Panc1 (cell line): ENCODE measurements around the gene POM121L2. TPM values are rescaled to one million over a fixed set of nuclear protein-coding genes. Genes with fewer than 3 reads are reported as not detected.

ENCODE experiments used
- ATAC-seq: fragments of 200-7000 bp; cut with Tn5 transposase; 2 replicates; pipeline ENCODE4 v1.9.1; 2020; ENCODE audit warnings: mild to moderate bottlenecking, moderate library complexity
- BruUV-seq: library from RNA; stranded (reverse); fragments of 400-500 nt; replicated peaks from 2 replicates; lab custom pipeline; 2021; lab: Mats Ljungman, UMichigan
- CTCF ChIA-PET: fragments of 300-600 bp; sonication (Branson Sonifier 250); formaldehyde crosslinking; loops from one replicate; lab custom pipeline; 2022; ENCODE audit warnings: antibody characterized with exemption; lab: Charles Lee
- POLR2A ChIA-PET: fragments of 300-600 bp; sonication (Branson Sonifier 250); formaldehyde crosslinking; loops from one replicate; lab custom pipeline; 2022; ENCODE audit warnings: antibody characterized with exemption; lab: Charles Lee
- DNase-seq: peaks from one replicate; pipeline ENCODE4 v3.0.0-alpha.2; 2010; ENCODE audit warnings: low read depth, low spot score
- H3K27ac ChIP-seq: 2 replicates; pipeline ENCODE4 v1.5.1; 2011; ENCODE audit warnings: mild to moderate bottlenecking, low read length, inconsistent platforms
- H3K27me3 ChIP-seq: fragments of 200-500 bp; sonication (Bioruptor generic); 2 replicates; pipeline ENCODE4 v1.6.0; 2014; ENCODE audit warnings: low read length, inconsistent platforms; ENCODE audit not compliant: control insufficient read depth, insufficient read depth
- H3K36me3 ChIP-seq: fragments of 200-500 bp; sonication (Bioruptor generic); 2 replicates; pipeline ENCODE4 v1.5.1; 2014; ENCODE audit warnings: inconsistent platforms, mild to moderate bottlenecking, low read length, moderate library complexity; ENCODE audit not compliant: control insufficient read depth, insufficient read depth
- H3K4me1 ChIP-seq: 2 replicates; pipeline ENCODE4 v1.5.1; 2011; ENCODE audit warnings: inconsistent platforms, mild to moderate bottlenecking, low read length, moderate library complexity; ENCODE audit not compliant: control insufficient read depth, insufficient read depth
- H3K4me3 ChIP-seq, 2 experiments: 2 replicates each; pipeline ENCODE4 v1.5.1; 2011 to 2012; ENCODE audit warnings: low read depth in 2 of 2, low read length in 2 of 2, mild to moderate bottlenecking in 2 of 2, inconsistent platforms in 1 of 2, moderate library complexity in 1 of 2
- H3K9me3 ChIP-seq: fragments of 200-500 bp; sonication (Bioruptor generic); 2 replicates; pipeline ENCODE4 v1.5.1; 2014; ENCODE audit warnings: low read depth, mild to moderate bottlenecking, inconsistent platforms, low read length, moderate library complexity; ENCODE audit not compliant: control insufficient read depth, insufficient read depth
- CTCF ChIP-seq: fragments of 450-650 bp; IDR thresholded peaks from 2 replicates; pipeline ENCODE4 v1.5.1; 2017; ENCODE audit warnings: mild to moderate bottlenecking
- POLR2AphosphoS5 ChIP-seq: IDR thresholded peaks from 2 replicates; pipeline ENCODE4 v1.6.1; 2012; ENCODE audit warnings: mild to moderate bottlenecking, low read depth, low read length, moderate library complexity
- REST ChIP-seq, 2 experiments: IDR thresholded peaks; 2 replicates each; pipeline ENCODE4 v1.6.1; 2011 to 2012; ENCODE audit warnings: low read depth in 2 of 2, control low read depth in 1 of 2, low read length in 1 of 2, mild to moderate bottlenecking in 1 of 2, moderate library complexity in 1 of 2; ENCODE audit not compliant: insufficient read depth in 1 of 2
- SIN3A ChIP-seq: IDR thresholded peaks from 2 replicates; pipeline ENCODE4 v1.6.1; 2012; ENCODE audit warnings: low read depth, mild to moderate bottlenecking, low read length, moderate library complexity, borderline replicate concordance; ENCODE audit not compliant: insufficient read depth
- TCF7L2 ChIP-seq: IDR thresholded peaks from 2 replicates; pipeline ENCODE4 v1.6.1; 2011; ENCODE audit warnings: mild to moderate bottlenecking, low read depth, low read length, inconsistent platforms
- in situ Hi-C: cut with HindIII; loops from 2 replicates; pipeline ENCODE4 v1.10.0; 2016; ENCODE audit warnings: low sequenced_read_pairs, low pct_unique_long_range_greater_than_20kb
- intact Hi-C: fragments of 100-400 bp; cut with micrococcal nuclease; formaldehyde crosslinking; loops from one replicate; pipeline ENCODE4 v1.10.0; 2022; ENCODE audit not compliant: unreplicated experiment
- total RNA-seq: library from RNA; stranded (reverse); gene quantifications from one replicate; pipeline ENCODE4 v1.2.1, GENCODE V29; 2021; ENCODE audit not compliant: unreplicated experiment

POM121L2 gene
- total RNA-seq, 1 experiment from 2014 or later = not detected

- H3K27me3 ChIP-seq = no peaks in the 10 kb centered on the region; the same call in 1 of the 2 replicates
- intact Hi-C loops (no loop called here), in situ Hi-C loops (no loop called here)
- DNase-seq (no peak), ATAC-seq (no peak)
- CTCF ChIA-PET = no interaction called here
- H3K36me3 ChIP-seq = no peaks in the 10 kb centered on the region
- H3K9me3 ChIP-seq = no peaks in the 10 kb centered on the region
- TF ChIP-seq REST (IDR thresholded peaks at IDR 0.05; ENCODE audit: insufficient read depth in 1 of 2, low read depth in 2 of 2, low read length in 1 of 2) (no peak), TCF7L2 (no peak), POLR2AphosphoS5 (no peak), CTCF (no peak), SIN3A (no peak)
- no peak overlapping the region for H3K27ac ChIP-seq
- H3K4me1 ChIP-seq = no peaks in the 10 kb centered on the region
- POLR2A ChIA-PET = interaction anchor here (0.6 kb wide), 1 partner anchor 1104 kb away, joined by 3 read pairs; no protein-coding TSS in a partner anchor
- no TSS peak for BruUV-seq
- H3K4me3 ChIP-seq = no peak overlapping the region
Measured at GRCh38 chr6:27260836-27261375, 51.2 kb downstream of the POM121L2 start.

GRCh38 chr6:27260369-27260768 lies 51.7 kb downstream of the POM121L2 start:
- intact Hi-C loops (no loop called here), in situ Hi-C loops (no loop called here)
- TF ChIP-seq POLR2AphosphoS5 = no peak
- TF ChIP-seq REST (IDR thresholded peaks at IDR 0.05; ENCODE audit: insufficient read depth in 1 of 2, low read depth in 2 of 2, low read length in 1 of 2) = no peak
- no peak for TF ChIP-seq SIN3A
- no peak for TF ChIP-seq TCF7L2
- no peak for TF ChIP-seq CTCF
- H3K4me3 ChIP-seq = no peak overlapping the region
- ATAC-seq (no peak), DNase-seq (no peak)
- H3K27ac ChIP-seq = no peak overlapping the region
- no peaks in the 10 kb centered on the region for H3K36me3 ChIP-seq
- H3K4me1 ChIP-seq = no peaks in the 10 kb centered on the region
- no TSS peak for BruUV-seq
- ChIA-PET CTCF (no interaction called here), POLR2A (no interaction called here)
- no peaks in the 10 kb centered on the region; the same call in 1 of the 2 replicates for H3K27me3 ChIP-seq
- H3K9me3 ChIP-seq = no peaks in the 10 kb centered on the region
